Measurements from ENCODE around the gene BLOC1S4. TPM values are rescaled to one million over a fixed set of nuclear protein-coding genes. Genes with fewer than 3 reads are reported as not detected.
A peak's percentile ranks its signal among the peaks of the same experiment; 100 is the strongest.

The BLOC1S4 gene
- total and polyA plus RNA-seq, 4 donors, result 8.6 to 12.5 (median 9.8) TPM

GRCh38 chr4:6695660-6696610 is 20.0 kb upstream of the BLOC1S4 start:
- Histone ChIP-seq H3K9me3 (ENCODE audit: control insufficient read depth, low read length) (no peaks in the 10 kb centered on the region), H3K36me3 (ENCODE audit: control insufficient read depth in 1 of 2, insufficient read depth in 2 of 2, low read length in 1 of 2) (no peaks in the 10 kb centered on the region), H3K4me1 (ENCODE audit: control insufficient read depth in 1 of 2, insufficient read depth in 2 of 2, low read length in 2 of 2) (no peaks in the 10 kb centered on the region), H3K27me3 (ENCODE audit: control insufficient read depth in 1 of 2, insufficient read depth in 2 of 2, low read length in 1 of 2) (no peaks in the 10 kb centered on the region), H3K27ac (ENCODE audit: low read depth in 1 of 2, low read length in 2 of 2) (no peak overlapping the region), H3K4me3 (ENCODE audit: low read length in 2 of 2) (no peak overlapping the region)
- 74% methylated on average over 18 of the region's 18 CpGs for WGBS, 2 donors
- peak in 1 of 2 donors; percentile 48 for DNase-seq
- no peak for ATAC-seq (ENCODE audit: low FRiP score)
- intact Hi-C loops (cut with DNase I), result no loop called here

GRCh38 chr4:6696611-6697010 is 19.4 kb upstream of the BLOC1S4 start:
- Histone ChIP-seq H3K9me3 (ENCODE audit: control insufficient read depth, low read length) (no peaks in the 10 kb centered on the region), H3K4me1 (ENCODE audit: control insufficient read depth in 1 of 2, insufficient read depth in 2 of 2, low read length in 2 of 2) (no peaks in the 10 kb centered on the region), H3K36me3 (ENCODE audit: control insufficient read depth in 1 of 2, insufficient read depth in 2 of 2, low read length in 1 of 2) (no peaks in the 10 kb centered on the region), H3K27me3 (ENCODE audit: control insufficient read depth in 1 of 2, insufficient read depth in 2 of 2, low read length in 1 of 2) (no peaks in the 10 kb centered on the region), H3K27ac (ENCODE audit: low read depth in 1 of 2, low read length in 2 of 2) (peak overlapping the region in 1 of 2 donors; percentile 55), H3K4me3 (ENCODE audit: low read length in 2 of 2) (no peak overlapping the region)
- ATAC-seq (ENCODE audit: low FRiP score) (no peak), DNase-seq (no peak)
- WGBS, 2 donors, result 42 to 43% methylated on average over 8 of the region's 8 CpGs
- intact Hi-C loops (cut with DNase I), result no loop called here

- 94 to 96% methylated on average over 6 of the region's 6 CpGs for WGBS, 2 donors
- Histone ChIP-seq H3K27me3 (ENCODE audit: control insufficient read depth in 1 of 2, insufficient read depth in 2 of 2, low read length in 1 of 2) (no peaks in the 10 kb centered on the region), H3K4me3 (ENCODE audit: low read length in 2 of 2) (no peak overlapping the region), H3K4me1 (ENCODE audit: control insufficient read depth in 1 of 2, insufficient read depth in 2 of 2, low read length in 2 of 2) (no peaks in the 10 kb centered on the region), H3K9me3 (ENCODE audit: control insufficient read depth, low read length) (no peaks in the 10 kb centered on the region), H3K27ac (ENCODE audit: low read depth in 1 of 2, low read length in 2 of 2) (peak overlapping the region in 1 of 2 donors; percentile 55), H3K36me3 (ENCODE audit: control insufficient read depth in 1 of 2, insufficient read depth in 2 of 2, low read length in 1 of 2) (no peaks in the 10 kb centered on the region)
- intact Hi-C loops (cut with DNase I), result no loop called here
- no peak for ATAC-seq (ENCODE audit: low FRiP score)
- no peak for DNase-seq
Observed at GRCh38 chr4:6697131-6697530, 18.8 kb upstream of the BLOC1S4 start.

GRCh38 chr4:6699388-6699787 is 16.6 kb upstream of the BLOC1S4 start:
- Histone ChIP-seq H3K4me1 (ENCODE audit: control insufficient read depth in 1 of 2, insufficient read depth in 2 of 2, low read length in 2 of 2) (no peaks in the 10 kb centered on the region), H3K9me3 (ENCODE audit: control insufficient read depth, low read length) (no peaks in the 10 kb centered on the region), H3K36me3 (ENCODE audit: control insufficient read depth in 1 of 2, insufficient read depth in 2 of 2, low read length in 1 of 2) (no peaks in the 10 kb centered on the region), H3K27ac (ENCODE audit: low read depth in 1 of 2, low read length in 2 of 2) (no peak overlapping the region), H3K4me3 (ENCODE audit: low read length in 2 of 2) (no peak overlapping the region), H3K27me3 (ENCODE audit: control insufficient read depth in 1 of 2, insufficient read depth in 2 of 2, low read length in 1 of 2) (no peaks in the 10 kb centered on the region)
- ATAC-seq (ENCODE audit: low FRiP score) (no peak), DNase-seq (no peak)
- intact Hi-C loops (cut with DNase I), result no loop called here
- 68 to 74% methylated on average over 5 of the region's 5 CpGs for WGBS, 2 donors

GRCh38 chr4:6699903-6700302 is 16.1 kb upstream of the BLOC1S4 start:
- Histone ChIP-seq H3K9me3 (ENCODE audit: control insufficient read depth, low read length) (no peaks in the 10 kb centered on the region), H3K4me3 (ENCODE audit: low read length in 2 of 2) (no peak overlapping the region), H3K27ac (ENCODE audit: low read depth in 1 of 2, low read length in 2 of 2) (no peak overlapping the region), H3K36me3 (ENCODE audit: control insufficient read depth in 1 of 2, insufficient read depth in 2 of 2, low read length in 1 of 2) (no peaks in the 10 kb centered on the region), H3K4me1 (ENCODE audit: control insufficient read depth in 1 of 2, insufficient read depth in 2 of 2, low read length in 2 of 2) (no peaks in the 10 kb centered on the region), H3K27me3 (ENCODE audit: control insufficient read depth in 1 of 2, insufficient read depth in 2 of 2, low read length in 1 of 2) (no peaks in the 10 kb centered on the region)
- WGBS, 2 donors, result 99 to 100% methylated on average over 1 of the region's 1 CpG
- DNase-seq (no peak), ATAC-seq (ENCODE audit: low FRiP score) (no peak)
- intact Hi-C loops (cut with DNase I), result no loop called here

GRCh38 chr4:6701371-6701770 is 14.6 kb upstream of the BLOC1S4 start:
- peaks cover 0 to 4% of the 10 kb centered on the region in 2 donors for H3K4me1 ChIP-seq (ENCODE audit: control insufficient read depth in 1 of 2, insufficient read depth in 2 of 2, low read length in 2 of 2)
- intact Hi-C loops (cut with DNase I), result no loop called here
- H3K4me3 ChIP-seq (ENCODE audit: low read length in 2 of 2), result no peak overlapping the region
- 79 to 80% methylated on average over 13 of the region's 13 CpGs for WGBS, 2 donors
- H3K36me3 ChIP-seq (ENCODE audit: control insufficient read depth in 1 of 2, insufficient read depth in 2 of 2, low read length in 1 of 2), result no peaks in the 10 kb centered on the region
- ATAC-seq (ENCODE audit: low FRiP score) (no peak), DNase-seq (peak in 1 of 2 donors; percentile 64)
- no peaks in the 10 kb centered on the region for H3K27me3 ChIP-seq (ENCODE audit: control insufficient read depth in 1 of 2, insufficient read depth in 2 of 2, low read length in 1 of 2)
- H3K27ac ChIP-seq (ENCODE audit: low read depth in 1 of 2, low read length in 2 of 2), result no peak overlapping the region
- no peaks in the 10 kb centered on the region for H3K9me3 ChIP-seq (ENCODE audit: control insufficient read depth, low read length)

GRCh38 chr4:6702761-6703160 is 13.2 kb upstream of the BLOC1S4 start:
- WGBS, 2 donors, result 0% methylated on average over 1 of the region's 1 CpG
- Histone ChIP-seq H3K27me3 (ENCODE audit: control insufficient read depth in 1 of 2, insufficient read depth in 2 of 2, low read length in 1 of 2) (no peaks in the 10 kb centered on the region), H3K4me1 (ENCODE audit: control insufficient read depth in 1 of 2, insufficient read depth in 2 of 2, low read length in 2 of 2) (peaks cover 0 to 11% of the 10 kb centered on the region in 2 donors), H3K36me3 (ENCODE audit: control insufficient read depth in 1 of 2, insufficient read depth in 2 of 2, low read length in 1 of 2) (no peaks in the 10 kb centered on the region), H3K27ac (ENCODE audit: low read depth in 1 of 2, low read length in 2 of 2) (no peak overlapping the region), H3K4me3 (ENCODE audit: low read length in 2 of 2) (no peak overlapping the region), H3K9me3 (ENCODE audit: control insufficient read depth, low read length) (no peaks in the 10 kb centered on the region)
- DNase-seq (no peak), ATAC-seq (ENCODE audit: low FRiP score) (no peak)
- intact Hi-C loops (cut with DNase I), result no loop called here

- intact Hi-C loops (cut with DNase I), result no loop called here
- no peak for ATAC-seq (ENCODE audit: low FRiP score)
Observed at GRCh38 chr4:6703786-6704185, 12.2 kb upstream of the BLOC1S4 start.

GRCh38 chr4:6705646-6706045 is 10.3 kb upstream of the BLOC1S4 start:
- H3K27me3 ChIP-seq (ENCODE audit: control insufficient read depth in 1 of 2, insufficient read depth in 2 of 2, low read length in 1 of 2), result no peaks in the 10 kb centered on the region
- no peaks in the 10 kb centered on the region for H3K9me3 ChIP-seq (ENCODE audit: control insufficient read depth, low read length)
- no peak overlapping the region for H3K27ac ChIP-seq (ENCODE audit: low read depth in 1 of 2, low read length in 2 of 2)
- ATAC-seq (ENCODE audit: low FRiP score) (no peak), DNase-seq (no peak)
- intact Hi-C loops (cut with DNase I), result no loop called here
- no peaks in the 10 kb centered on the region for H3K36me3 ChIP-seq (ENCODE audit: control insufficient read depth in 1 of 2, insufficient read depth in 2 of 2, low read length in 1 of 2)
- H3K4me1 ChIP-seq (ENCODE audit: control insufficient read depth in 1 of 2, insufficient read depth in 2 of 2, low read length in 2 of 2), result peaks cover 0 to 20% of the 10 kb centered on the region in 2 donors
- 96% methylated on average over 2 of the region's 2 CpGs for WGBS, 2 donors
- H3K4me3 ChIP-seq (ENCODE audit: low read length in 2 of 2), result no peak overlapping the region

More at GRCh38 chr4:6703786-6704185, 12.2 kb upstream of the BLOC1S4 start:
- H3K4me1 ChIP-seq (ENCODE audit: control insufficient read depth in 1 of 2, insufficient read depth in 2 of 2, low read length in 2 of 2), result peaks cover 0 to 20% of the 10 kb centered on the region in 2 donors
- H3K36me3 ChIP-seq (ENCODE audit: control insufficient read depth in 1 of 2, insufficient read depth in 2 of 2, low read length in 1 of 2), result no peaks in the 10 kb centered on the region
- DNase-seq, result no peak
- no peak overlapping the region for H3K27ac ChIP-seq (ENCODE audit: low read depth in 1 of 2, low read length in 2 of 2)
- H3K9me3 ChIP-seq (ENCODE audit: control insufficient read depth, low read length), result no peaks in the 10 kb centered on the region
- 56 to 61% methylated on average over 3 of the region's 3 CpGs for WGBS, 2 donors
- no peak overlapping the region for H3K4me3 ChIP-seq (ENCODE audit: low read length in 2 of 2)
- H3K27me3 ChIP-seq (ENCODE audit: control insufficient read depth in 1 of 2, insufficient read depth in 2 of 2, low read length in 1 of 2), result no peaks in the 10 kb centered on the region
